IgD-negative memory B cell (primary cell): Measurements from ENCODE around the gene REEP6. TPM values are rescaled to one million over a fixed set of nuclear protein-coding genes. Genes with fewer than 3 reads are reported as not detected.
"Not testable (repeated sequence)": the region's sequence is repeated elsewhere in the genome, so short reads cannot be mapped to it uniquely, and the experiment has no call there.

Source experiments
- H3K27ac Mint-ChIP-seq, 3 donors: one replicate each; pipeline ENCODE4 v1.8.0; 2020 to 2022; ENCODE audit warnings: mild to moderate bottlenecking in 3 of 3, mixed read lengths in 3 of 3, moderate library complexity in 1 of 3
- H3K27me3 Mint-ChIP-seq: one replicate; pipeline ENCODE4 v1.8.0; 2021; ENCODE audit warnings: mixed read lengths
- H3K36me3 Mint-ChIP-seq: one replicate; pipeline ENCODE4 v1.8.0; 2020; ENCODE audit warnings: mild to moderate bottlenecking, mixed read lengths
- H3K4me1 Mint-ChIP-seq, 3 donors: one replicate each; pipeline ENCODE4 v1.8.0; 2020 to 2022; ENCODE audit warnings: mixed read lengths in 3 of 3, mild to moderate bottlenecking in 1 of 3
- H3K4me3 Mint-ChIP-seq, 4 donors: one replicate each; pipeline ENCODE4 v1.8.0; 2020 to 2022; ENCODE audit warnings: mild to moderate bottlenecking in 4 of 4, mixed read lengths in 4 of 4, moderate library complexity in 3 of 4
- H3K9me3 Mint-ChIP-seq, 3 donors: one replicate each; pipeline ENCODE4 v1.8.0; 2020 to 2021; ENCODE audit warnings: mixed read lengths in 3 of 3, mild to moderate bottlenecking in 1 of 3
- polyA plus RNA-seq: library from polyadenylated mRNA; unstranded; fragments of 300-500 nt; fragmentation: Illumina TruSeq; gene quantifications from one replicate; pipeline ENCODE4 v1.2.3, GENCODE V29; 2021

REEP6 gene
- polyA plus RNA-seq, 1 donor from 2014 or later = 0.24 TPM

- Mint-ChIP-seq H3K9me3 (peaks cover 0 to 6% (median 1%) of the 10 kb centered on the region in 3 donors), H3K4me3 (no peak overlapping the region), H3K27ac (peak overlapping the region in 1 of 3 donors; percentile 56), H3K36me3 (peaks cover 4% of the 10 kb centered on the region), H3K27me3 (peaks cover 35% of the 10 kb centered on the region), H3K4me1 (peaks cover 3 to 7% (median 6%) of the 10 kb centered on the region in 3 donors)
Measured at GRCh38 chr19:1511318-1512317, 20.6 kb downstream of the REEP6 start.

GRCh38 chr19:1512671-1513498 is 21.9 kb downstream of the REEP6 start, which contains the start of gene ADAMTSL5:
ADAMTSL5 (minus strand) TSS chr19:1513019; CDS start chr19:1510943, 2,076 bp downstream.
- Mint-ChIP-seq H3K9me3 (peaks cover 0 to 3% (median 2%) of the 10 kb centered on the region in 3 donors), H3K4me1 (peaks cover 0 to 3% (median 2%) of the 10 kb centered on the region in 3 donors), H3K4me3 (peak within 1 kb of the TSS in 3 of 4 donors; percentile 21 to 73 (median 23)), H3K27me3 (peaks cover 32% of the 10 kb centered on the region), H3K27ac (peak within 1 kb of the TSS in 1 of 3 donors; percentile 56), H3K36me3 (peaks cover under 1% of the 10 kb centered on the region)

GRCh38 chr19:1513499-1514294 is 22.7 kb downstream of the REEP6 start:
- Mint-ChIP-seq H3K27ac (no peak overlapping the region), H3K4me3 (peak overlapping the region in 2 of 4 donors; percentile 47 to 49), H3K9me3 (peaks cover 0 to 3% (median under 1%) of the 10 kb centered on the region in 3 donors), H3K4me1 (peaks cover 0 to 2% (median 2%) of the 10 kb centered on the region in 3 donors), H3K36me3 (no peaks in the 10 kb centered on the region), H3K27me3 (peaks cover 36% of the 10 kb centered on the region)

GRCh38 chr19:1514295-1514661 is 23.3 kb downstream of the REEP6 start:
- peaks cover 0 to 2% (median 2%) of the 10 kb centered on the region in 3 donors for H3K4me1 Mint-ChIP-seq
- peaks cover 0 to 3% (median 0%) of the 10 kb centered on the region in 3 donors for H3K9me3 Mint-ChIP-seq

GRCh38 chr19:1514986-1515721 is 24.2 kb downstream of the REEP6 start:
- peaks cover 0 to 2% (median 2%) of the 10 kb centered on the region in 3 donors for H3K4me1 Mint-ChIP-seq
- H3K27me3 Mint-ChIP-seq = peaks cover 32% of the 10 kb centered on the region
- no peak overlapping the region for H3K4me3 Mint-ChIP-seq
- no peak overlapping the region for H3K27ac Mint-ChIP-seq
- H3K9me3 Mint-ChIP-seq = peaks cover 0 to 3% (median 0%) of the 10 kb centered on the region in 3 donors
- H3K36me3 Mint-ChIP-seq = no peaks in the 10 kb centered on the region

More at GRCh38 chr19:1514295-1514661, 23.3 kb downstream of the REEP6 start:
- H3K27ac Mint-ChIP-seq = no peak overlapping the region
- peak overlapping the region in 2 of 4 donors; percentile 47 to 49 for H3K4me3 Mint-ChIP-seq
- no peaks in the 10 kb centered on the region for H3K36me3 Mint-ChIP-seq
- H3K27me3 Mint-ChIP-seq = peaks cover 35% of the 10 kb centered on the region

- Mint-ChIP-seq H3K27me3 (peaks cover 28% of the 10 kb centered on the region), H3K36me3 (no peaks in the 10 kb centered on the region), H3K4me1 (peaks cover 0 to 2% (median 0%) of the 10 kb centered on the region in 3 donors), H3K4me3 (no peak overlapping the region), H3K9me3 (peaks cover 0 to 3% (median 0%) of the 10 kb centered on the region in 3 donors), H3K27ac (no peak overlapping the region)
Measured at GRCh38 chr19:1516395-1516753, 25.4 kb downstream of the REEP6 start.

- Mint-ChIP-seq H3K27me3 (peaks cover 28% of the 10 kb centered on the region), H3K4me1 (peaks cover 0 to 2% (median 0%) of the 10 kb centered on the region in 3 donors), H3K9me3 (peaks cover 0 to 3% (median 0%) of the 10 kb centered on the region in 3 donors), H3K36me3 (no peaks in the 10 kb centered on the region), H3K4me3 (no peak overlapping the region), H3K27ac (no peak overlapping the region)
Measured at GRCh38 chr19:1518471-1518870, 27.5 kb downstream of the REEP6 start.

- H3K4me3 Mint-ChIP-seq, H3K36me3 Mint-ChIP-seq, H3K4me1 Mint-ChIP-seq, H3K9me3 Mint-ChIP-seq, H3K27ac Mint-ChIP-seq: not testable (repeated sequence)
- H3K27me3 Mint-ChIP-seq = peaks cover 28% of the 10 kb centered on the region
Measured at GRCh38 chr19:1519802-1520201, 28.8 kb downstream of the REEP6 start.

- Mint-ChIP-seq H3K36me3 (no peaks in the 10 kb centered on the region), H3K4me3 (no peak overlapping the region), H3K27me3 (peaks cover 31% of the 10 kb centered on the region), H3K9me3 (peaks cover 0 to 4% (median 3%) of the 10 kb centered on the region in 3 donors), H3K4me1 (peaks cover 0 to 6% (median 0%) of the 10 kb centered on the region in 3 donors), H3K27ac (no peak overlapping the region)
Measured at GRCh38 chr19:1520203-1520780, 29.3 kb downstream of the REEP6 start.

- Mint-ChIP-seq H3K4me3 (no peak overlapping the region), H3K4me1 (peaks cover 0 to 6% (median 0%) of the 10 kb centered on the region in 3 donors), H3K27me3 (peaks cover 36% of the 10 kb centered on the region), H3K36me3 (no peaks in the 10 kb centered on the region), H3K9me3 (peaks cover 0 to 4% (median 1%) of the 10 kb centered on the region in 3 donors), H3K27ac (peak overlapping the region in 1 of 3 donors; percentile 14)
Measured at GRCh38 chr19:1521636-1522035, 30.7 kb downstream of the REEP6 start.

GRCh38 chr19:1522061-1522460 is 31.1 kb downstream of the REEP6 start:
- H3K27me3 Mint-ChIP-seq = peaks cover 36% of the 10 kb centered on the region
- no peak overlapping the region for H3K4me3 Mint-ChIP-seq
- no peaks in the 10 kb centered on the region for H3K36me3 Mint-ChIP-seq
- peaks cover 0 to 4% (median 0%) of the 10 kb centered on the region in 3 donors for H3K9me3 Mint-ChIP-seq
- no peak overlapping the region for H3K27ac Mint-ChIP-seq
- H3K4me1 Mint-ChIP-seq = peaks cover 0 to 6% (median 0%) of the 10 kb centered on the region in 3 donors

GRCh38 chr19:1522838-1523237 is 31.9 kb downstream of the REEP6 start:
- Mint-ChIP-seq H3K27ac (no peak overlapping the region), H3K27me3 (peaks cover 35% of the 10 kb centered on the region), H3K36me3 (no peaks in the 10 kb centered on the region), H3K9me3 (peaks cover 0 to 4% (median 0%) of the 10 kb centered on the region in 3 donors), H3K4me3 (no peak overlapping the region), H3K4me1 (peaks cover 0 to 6% (median 0%) of the 10 kb centered on the region in 3 donors)
